IMR-90 (cell line): ENCODE data around the gene ADGRG3. TPM values are rescaled to one million over a fixed set of nuclear protein-coding genes. Genes with fewer than 3 reads are reported as not detected.

ENCODE experiments used
- ATAC-seq: fragments of 200-7000 bp; cut with Tn5 transposase; 2 replicates; pipeline ENCODE4 v1.9.1; 2020; ENCODE audit warnings: low read depth, mild to moderate bottlenecking, moderate library complexity
- BruUV-seq: library from RNA; stranded (reverse); fragments of 400-500 nt; replicated peaks from 2 replicates; lab custom pipeline; 2021; lab: Mats Ljungman, UMichigan
- CTCF ChIA-PET: fragments of 300-600 bp; formaldehyde crosslinking; extraction: SDS; loops from one replicate; lab custom pipeline; 2021; ENCODE audit warnings: antibody characterized with exemption; lab: Yijun Ruan, JAX
- POLR2A ChIA-PET: fragments of 300-600 bp; sonication (Branson Sonifier 250); formaldehyde crosslinking; loops from one replicate; lab custom pipeline; 2022; ENCODE audit warnings: antibody characterized with exemption; ENCODE audit not compliant: unreplicated experiment; lab: Charles Lee
- DNase-seq: peaks from one replicate; pipeline ENCODE4 v3.0.0; 2013
- H2AFZ ChIP-seq: replicated peaks from 2 replicates; pipeline ENCODE3; 2013; ENCODE audit warnings: low read length, mild to moderate bottlenecking; ENCODE audit not compliant: poor library complexity
- H2AK5ac ChIP-seq: 2 replicates; pipeline ENCODE4 v1.6.1; 2013; ENCODE audit warnings: low read depth, low read length, inconsistent platforms
- H2AK9ac ChIP-seq: replicated peaks from 2 replicates; pipeline ENCODE3; 2013; ENCODE audit warnings: mild to moderate bottlenecking, low read depth, low read length, moderate library complexity; ENCODE audit not compliant: poor library complexity
- H2BK120ac ChIP-seq: 2 replicates; pipeline ENCODE4 v1.6.1; 2013; ENCODE audit warnings: low read depth, low read length, inconsistent platforms
- H2BK15ac ChIP-seq: 3 replicates; pipeline ENCODE4 v1.6.1; 2013; ENCODE audit warnings: low read depth, low read length, inconsistent platforms
- H2BK20ac ChIP-seq: 2 replicates; pipeline ENCODE4 v1.6.1; 2013; ENCODE audit warnings: low read depth, mild to moderate bottlenecking, inconsistent platforms, low read length, moderate library complexity
- H2BK5ac ChIP-seq: 2 replicates; pipeline ENCODE4 v1.6.1; 2013; ENCODE audit warnings: mild to moderate bottlenecking, low read depth, low read length, inconsistent platforms; ENCODE audit not compliant: poor library complexity, severe bottlenecking
- H3K14ac ChIP-seq: replicated peaks from 2 replicates; pipeline ENCODE4 v1.6.1; 2013; ENCODE audit warnings: low read depth, low read length, inconsistent platforms
- H3K18ac ChIP-seq: 2 replicates; pipeline ENCODE4 v1.6.1; 2013; ENCODE audit warnings: low read depth, low read length, control low read depth
- H3K23ac ChIP-seq: 2 replicates; pipeline ENCODE4 v1.6.1; 2013; ENCODE audit warnings: low read depth, low read length, inconsistent platforms
- H3K27ac ChIP-seq: 2 replicates; pipeline ENCODE4 v1.5.1; 2013; ENCODE audit warnings: mild to moderate bottlenecking, control low read depth, low read length; ENCODE audit not compliant: insufficient read depth
- H3K27me3 ChIP-seq: 2 replicates; pipeline ENCODE4 v1.6.1; 2013; ENCODE audit warnings: low read length; ENCODE audit not compliant: control insufficient read depth, insufficient read depth
- H3K36me3 ChIP-seq: 2 replicates; pipeline ENCODE4 v1.6.1; 2013; ENCODE audit warnings: low read length, mixed read lengths; ENCODE audit not compliant: control insufficient read depth, insufficient read depth
- H3K4ac ChIP-seq: 2 replicates; pipeline ENCODE4 v1.6.1; 2013; ENCODE audit warnings: low read depth, low read length, inconsistent platforms
- H3K4me1 ChIP-seq: 2 replicates; pipeline ENCODE4 v1.6.1; 2013; ENCODE audit warnings: low read length, mixed read lengths; ENCODE audit not compliant: control insufficient read depth, insufficient read depth
- H3K4me2 ChIP-seq: 2 replicates; pipeline ENCODE4 v1.6.1; 2013; ENCODE audit warnings: low read depth, mild to moderate bottlenecking, control low read depth, low read length, moderate library complexity
- H3K4me3 ChIP-seq: 2 replicates; pipeline ENCODE4 v1.5.1; 2013; ENCODE audit warnings: low read depth, mild to moderate bottlenecking, control low read depth, low read length, moderate library complexity; ENCODE audit not compliant: insufficient read depth
- H3K56ac ChIP-seq: 2 replicates; pipeline ENCODE4 v1.6.1; 2013; ENCODE audit warnings: low read length, inconsistent platforms; ENCODE audit not compliant: insufficient read depth; ENCODE audit errors: extremely low read depth
- H3K79me1 ChIP-seq, 2 experiments: 2 replicates each; pipeline ENCODE4 v1.6.1; 2013; ENCODE audit warnings: low read length in 2 of 2, inconsistent platforms in 1 of 2, low read depth in 1 of 2
- H3K9ac ChIP-seq: 2 replicates; pipeline ENCODE4 v1.6.1; 2013; ENCODE audit warnings: low read depth, low read length, control low read depth
- H3K9me1 ChIP-seq: 2 replicates; pipeline ENCODE4 v1.6.1; 2013; ENCODE audit warnings: low read length, inconsistent platforms; ENCODE audit not compliant: insufficient read depth
- H3K9me3 ChIP-seq: 2 replicates; pipeline ENCODE4 v1.6.1; 2013; ENCODE audit warnings: low read length; ENCODE audit not compliant: control insufficient read depth, insufficient read depth
- H4K20me1 ChIP-seq: 2 replicates; pipeline ENCODE4 v1.6.1; 2013; ENCODE audit warnings: low read length, inconsistent platforms; ENCODE audit not compliant: insufficient read depth
- H4K5ac ChIP-seq: 2 replicates; pipeline ENCODE4 v1.6.1; 2013; ENCODE audit warnings: mild to moderate bottlenecking, low read depth, low read length, control low read depth
- H4K8ac ChIP-seq, 2 experiments: 2 replicates each; pipeline ENCODE4 v1.6.1; 2013; ENCODE audit warnings: low read depth in 2 of 2, low read length in 2 of 2, control low read depth in 1 of 2, inconsistent platforms in 1 of 2
- H4K91ac ChIP-seq: 2 replicates; pipeline ENCODE4 v1.6.1; 2013; ENCODE audit warnings: low read depth, low read length, inconsistent platforms; ENCODE audit not compliant: insufficient read depth
- BHLHE40 ChIP-seq: fragments of 150-350 bp; IDR thresholded peaks from 2 replicates; pipeline ENCODE4 v1.6.1; 2016; ENCODE audit warnings: mild to moderate bottlenecking, low read depth, low read length
- CEBPB ChIP-seq: IDR thresholded peaks from 2 replicates; pipeline ENCODE4 v1.6.1; 2012; ENCODE audit warnings: low read depth, low read length, improper control_type of control experiment
- CHD1 ChIP-seq: IDR thresholded peaks from 2 replicates; pipeline ENCODE4 v1.6.1; 2012; ENCODE audit warnings: low read depth, low read length, improper control_type of control experiment
- FOS ChIP-seq: fragments of 150-350 bp; IDR thresholded peaks from 2 replicates; pipeline ENCODE4 v1.6.1; 2016; ENCODE audit warnings: low read depth, low read length
- MAFK ChIP-seq: IDR thresholded peaks from 2 replicates; pipeline ENCODE4 v1.6.1; 2012; ENCODE audit warnings: low read depth, low read length, improper control_type of control experiment
- MAZ ChIP-seq: IDR thresholded peaks from 2 replicates; pipeline ENCODE4 v1.6.1; 2012; ENCODE audit warnings: low read depth, mild to moderate bottlenecking, low read length, improper control_type of control experiment, moderate library complexity, borderline replicate concordance
- MXI1 ChIP-seq: IDR thresholded peaks from 2 replicates; pipeline ENCODE4 v1.6.1; 2012; ENCODE audit warnings: low read depth, mild to moderate bottlenecking, low read length, moderate library complexity, borderline replicate concordance
- NFE2L2 ChIP-seq: fragments of 150-350 bp; IDR thresholded peaks from 2 replicates; pipeline ENCODE4 v1.6.1; 2016; ENCODE audit warnings: low read depth, mild to moderate bottlenecking, low read length
- POLR2A ChIP-seq: IDR thresholded peaks from 2 replicates; pipeline ENCODE4 v1.6.1; 2012; ENCODE audit warnings: mild to moderate bottlenecking, low read depth, low read length
- RAD21 ChIP-seq: IDR thresholded peaks from 2 replicates; pipeline ENCODE4 v1.6.1; 2012; ENCODE audit warnings: low read length, improper control_type of control experiment
- RCOR1 ChIP-seq: IDR thresholded peaks from 2 replicates; pipeline ENCODE4 v1.6.1; 2012; ENCODE audit warnings: mild to moderate bottlenecking, low read length, improper control_type of control experiment; ENCODE audit not compliant: insufficient replicate concordance
- RFX5 ChIP-seq: IDR thresholded peaks from 2 replicates; pipeline ENCODE4 v1.8.0; 2012; ENCODE audit warnings: low read depth, mild to moderate bottlenecking, low read length, moderate library complexity
- SMC3 ChIP-seq: fragments of 150-350 bp; IDR thresholded peaks from 2 replicates; pipeline ENCODE4 v1.6.1; 2016; ENCODE audit warnings: low read depth, mild to moderate bottlenecking, antibody characterized with exemption, low read length, moderate library complexity
- WGBS, 2 experiments: methylation state at CpG; one replicate each; pipeline versions ENCODE4 v1.1.5 to v1.1.7; 2013; ENCODE audit warnings: missing lambda C conversion rate in 2 of 2; ENCODE audit not compliant: insufficient read length in 1 of 2; ENCODE audit errors: extremely low coverage in 2 of 2; 5-methylcytosine and 5-hydroxymethylcytosine counted together
- dilution Hi-C: fragments of 300-500 bp; cut with HindIII; formaldehyde crosslinking; loops from one replicate; pipeline ENCODE4 v1.14.3; 2018; ENCODE audit warnings: low sequenced_read_pairs; ENCODE audit not compliant: unreplicated experiment
- in situ Hi-C: fragments of 300-500 bp; cut with MboI; formaldehyde crosslinking; loops from 3 replicates; pipeline ENCODE4 v1.14.3; 2019; ENCODE audit warnings: low sequenced_read_pairs, inconsistent platforms, mixed read lengths
- intact Hi-C: fragments of 100-400 bp; cut with micrococcal nuclease; formaldehyde crosslinking; loops from 2 replicates; pipeline ENCODE4 v1.10.0; 2022
- polyA plus RNA-seq, 3 experiments: library from polyadenylated mRNA; depleted of rRNA; stranded (reverse); fragments of >200 nt; gene quantifications; 2 replicates each; pipeline ENCODE4 v1.2.3, GENCODE V29; 2012; ENCODE audit warnings: low replicate concordance in 1 of 3
- total RNA-seq: library from RNA; depleted of rRNA; stranded (reverse); fragments of >200 nt; gene quantifications from 2 replicates; pipeline ENCODE4 v1.2.3, GENCODE V29; 2012
- TF ChIP-seq, protein P1 (sequence below): fragments of 150-350 bp; IDR thresholded peaks from 2 replicates; pipeline ENCODE4 v1.6.1; 2017; ENCODE audit warnings: mild to moderate bottlenecking, antibody characterized with exemption, low read length, low read depth
- TF ChIP-seq, protein P2 (sequence below): conservative IDR thresholded peaks from 2 replicates; pipeline ENCODE4 v1.5.1; 2012; ENCODE audit warnings: mild to moderate bottlenecking, low read depth, low read length, improper control_type of control experiment

The ADGRG3 gene
- total and polyA plus RNA-seq, 2 of the 4 experiments (the other 2 are of a cell fraction) = not detected

DNA sequence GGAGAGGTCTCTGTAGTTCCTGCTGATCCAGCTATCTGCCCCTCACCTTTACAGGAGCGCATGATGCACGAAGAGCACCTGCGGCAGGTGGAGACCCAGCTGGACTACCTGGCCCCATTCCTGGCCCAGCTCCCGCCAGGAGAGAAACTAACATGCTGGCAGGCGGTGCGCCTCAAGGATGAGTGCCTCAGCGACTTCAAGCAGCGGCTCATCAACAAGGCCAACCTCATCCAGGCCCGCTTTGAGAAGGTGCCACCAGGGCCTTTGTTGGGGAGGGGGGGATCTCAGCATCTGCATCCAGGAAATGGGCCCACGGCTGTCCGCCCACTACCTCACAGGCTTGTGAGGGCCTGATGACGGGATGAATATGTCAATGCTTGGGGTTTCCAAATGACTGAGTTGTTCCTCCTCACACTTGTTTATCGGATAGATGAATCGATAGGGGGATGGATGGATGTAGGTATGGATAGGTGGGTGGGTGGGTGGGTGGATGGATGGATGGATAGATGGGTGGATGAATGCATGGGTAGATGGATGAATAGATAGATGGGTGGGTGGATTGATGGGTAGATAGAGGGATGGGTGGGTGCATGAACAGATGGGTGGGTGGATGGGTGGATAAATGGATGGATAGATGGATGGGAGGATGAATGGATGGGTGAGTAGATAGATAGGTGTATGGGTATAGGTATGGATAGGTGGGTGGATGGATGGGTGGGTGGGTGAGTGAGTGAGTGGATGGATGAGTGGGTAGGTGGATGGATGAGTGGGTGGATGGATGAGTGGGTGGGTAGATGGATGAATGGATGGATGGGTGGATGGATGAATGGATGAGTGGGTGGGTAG lies 60.5 kb downstream of the ADGRG3 start:
- H4K20me1 ChIP-seq = no peaks in the 10 kb centered on the region
- no peaks in the 10 kb centered on the region for H3K4me1 ChIP-seq
- H3K79me1 ChIP-seq = no peaks in the 10 kb centered on the region
- no peak overlapping the region for H2BK15ac ChIP-seq
- H3K4me2 ChIP-seq = no peak overlapping the region
- no peak overlapping the region for H3K14ac ChIP-seq
- no peak overlapping the region for H2AK5ac ChIP-seq
- in situ Hi-C loops = no loop called here
- WGBS, 2 experiments = 89% methylated on average over 7 of the region's 14 CpGs; no CpG with 5 or more reads in 1 of the 2 experiments
- no peak overlapping the region for H4K5ac ChIP-seq
- no peak overlapping the region for H3K56ac ChIP-seq
- ChIA-PET CTCF (no interaction called here), POLR2A (no interaction called here)
- no peak overlapping the region for H3K4ac ChIP-seq
- H3K23ac ChIP-seq = no peak overlapping the region
- H2AK9ac ChIP-seq = no peak overlapping the region
- BruUV-seq = no TSS peak
- no peak overlapping the region for H4K91ac ChIP-seq
- H2BK5ac ChIP-seq = no peak overlapping the region
- peaks cover 5% of the 10 kb centered on the region for H3K27me3 ChIP-seq
- H3K9ac ChIP-seq = no peak overlapping the region
- H2BK20ac ChIP-seq = no peak overlapping the region
- H3K9me1 ChIP-seq = no peaks in the 10 kb centered on the region
- H3K36me3 ChIP-seq = no peaks in the 10 kb centered on the region
- H3K27ac ChIP-seq = no peak overlapping the region
- no peak overlapping the region for H3K4me3 ChIP-seq
- H4K8ac ChIP-seq = no peak overlapping the region
- H3K18ac ChIP-seq = no peak overlapping the region
- dilution Hi-C loops = no loop called here
- H2BK120ac ChIP-seq = no peak overlapping the region
- no peak for ATAC-seq
- no peaks in the 10 kb centered on the region for H3K9me3 ChIP-seq
- DNase-seq = no peak
- intact Hi-C loops = no loop called here
- no peak overlapping the region for H2AFZ ChIP-seq
- TF ChIP-seq MAZ = no peak
- TF ChIP-seq, protein P1, sequence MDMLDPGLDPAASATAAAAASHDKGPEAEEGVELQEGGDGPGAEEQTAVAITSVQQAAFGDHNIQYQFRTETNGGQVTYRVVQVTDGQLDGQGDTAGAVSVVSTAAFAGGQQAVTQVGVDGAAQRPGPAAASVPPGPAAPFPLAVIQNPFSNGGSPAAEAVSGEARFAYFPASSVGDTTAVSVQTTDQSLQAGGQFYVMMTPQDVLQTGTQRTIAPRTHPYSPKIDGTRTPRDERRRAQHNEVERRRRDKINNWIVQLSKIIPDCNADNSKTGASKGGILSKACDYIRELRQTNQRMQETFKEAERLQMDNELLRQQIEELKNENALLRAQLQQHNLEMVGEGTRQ = no peak
- no peak for TF ChIP-seq POLR2A
- no peak for TF ChIP-seq NFE2L2
- no peak for TF ChIP-seq CEBPB
- no peak for TF ChIP-seq CHD1
- TF ChIP-seq RAD21 = no peak
- TF ChIP-seq, protein P2, sequence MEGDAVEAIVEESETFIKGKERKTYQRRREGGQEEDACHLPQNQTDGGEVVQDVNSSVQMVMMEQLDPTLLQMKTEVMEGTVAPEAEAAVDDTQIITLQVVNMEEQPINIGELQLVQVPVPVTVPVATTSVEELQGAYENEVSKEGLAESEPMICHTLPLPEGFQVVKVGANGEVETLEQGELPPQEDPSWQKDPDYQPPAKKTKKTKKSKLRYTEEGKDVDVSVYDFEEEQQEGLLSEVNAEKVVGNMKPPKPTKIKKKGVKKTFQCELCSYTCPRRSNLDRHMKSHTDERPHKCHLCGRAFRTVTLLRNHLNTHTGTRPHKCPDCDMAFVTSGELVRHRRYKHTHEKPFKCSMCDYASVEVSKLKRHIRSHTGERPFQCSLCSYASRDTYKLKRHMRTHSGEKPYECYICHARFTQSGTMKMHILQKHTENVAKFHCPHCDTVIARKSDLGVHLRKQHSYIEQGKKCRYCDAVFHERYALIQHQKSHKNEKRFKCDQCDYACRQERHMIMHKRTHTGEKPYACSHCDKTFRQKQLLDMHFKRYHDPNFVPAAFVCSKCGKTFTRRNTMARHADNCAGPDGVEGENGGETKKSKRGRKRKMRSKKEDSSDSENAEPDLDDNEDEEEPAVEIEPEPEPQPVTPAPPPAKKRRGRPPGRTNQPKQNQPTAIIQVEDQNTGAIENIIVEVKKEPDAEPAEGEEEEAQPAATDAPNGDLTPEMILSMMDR = no peak
- no peak for TF ChIP-seq FOS
- TF ChIP-seq SMC3 = no peak
- no peak for TF ChIP-seq RFX5
- TF ChIP-seq RCOR1 = no peak
- TF ChIP-seq BHLHE40 = no peak
- no peak for TF ChIP-seq MAFK
- TF ChIP-seq MXI1 = no peak
